Astrocyte of the cerebellum (primary cell): ENCODE results near the gene KIF18B.
A peak's percentile ranks its signal among the peaks of the same experiment; 100 is the strongest.

ENCODE experiments used
- DNase-seq: peaks from one replicate; pipeline ENCODE4 v3.0.0-alpha.2; 2011; ENCODE audit warnings: low read depth
- H3K4me3 ChIP-seq: 2 replicates; pipeline ENCODE4 v1.5.1; 2011; ENCODE audit warnings: mild to moderate bottlenecking, low read depth, low read length, moderate library complexity
- CTCF ChIP-seq: IDR thresholded peaks from 2 replicates; pipeline ENCODE4 v1.5.1; 2012; ENCODE audit warnings: low read length, low read depth, moderate library complexity, mild to moderate bottlenecking; ENCODE audit errors: missing control alignments
- in situ Hi-C: cut with HindIII; loops from 2 replicates; pipeline ENCODE4 v1.10.0; 2017; ENCODE audit warnings: low sequenced_read_pairs

KIF18B gene

GRCh38 chr17:44947461-44948314, at the start of gene KIF18B:
Gene KIF18B, minus strand, starts transcription at chr17:44947773. Its CDS starts 11,429 bp downstream, at chr17:44936344.
- peak; percentile 85 for DNase-seq
- no peak for TF ChIP-seq CTCF
- in situ Hi-C loops, result no loop called here
- peak within 1 kb of the TSS; percentile 88 for H3K4me3 ChIP-seq

GRCh38 chr17:44996304-44996703, 48.7 kb upstream of the KIF18B start:
- in situ Hi-C loops, result no loop called here
- no peak for DNase-seq
- no peak for TF ChIP-seq CTCF
- no peak overlapping the region for H3K4me3 ChIP-seq

GRCh38 chr17:44995436-44996001, 47.9 kb upstream of the KIF18B start:
- DNase-seq, result no peak
- no peak for TF ChIP-seq CTCF
- in situ Hi-C loops, result no loop called here
- no peak overlapping the region for H3K4me3 ChIP-seq

GRCh38 chr17:44992242-44992939, 44.8 kb upstream of the KIF18B start:
- no peak for DNase-seq
- in situ Hi-C loops, result no loop called here

GRCh38 chr17:44990994-44991393, 43.4 kb upstream of the KIF18B start:
- H3K4me3 ChIP-seq, result no peak overlapping the region
- in situ Hi-C loops, result no loop called here
- DNase-seq, result no peak
- TF ChIP-seq CTCF, result no peak

More at GRCh38 chr17:44992242-44992939, 44.8 kb upstream of the KIF18B start:
- H3K4me3 ChIP-seq, result no peak overlapping the region
- no peak for TF ChIP-seq CTCF

GRCh38 chr17:44989552-44990138, 42.1 kb upstream of the KIF18B start:
- TF ChIP-seq CTCF, result no peak
- no peak overlapping the region for H3K4me3 ChIP-seq
- DNase-seq, result no peak
- in situ Hi-C loops, result no loop called here
